GM18519 (cell line): ENCODE data around the gene BLOC1S3.

Source experiments
- ATAC-seq: cut with Tn5 transposase; IDR thresholded peaks from one replicate; pipeline ENCODE4 v1.9.1; 2021; ENCODE audit warnings: mild to moderate bottlenecking, moderate library complexity; ENCODE audit not compliant: unreplicated experiment, low FRiP score

The BLOC1S3 gene

DNA sequence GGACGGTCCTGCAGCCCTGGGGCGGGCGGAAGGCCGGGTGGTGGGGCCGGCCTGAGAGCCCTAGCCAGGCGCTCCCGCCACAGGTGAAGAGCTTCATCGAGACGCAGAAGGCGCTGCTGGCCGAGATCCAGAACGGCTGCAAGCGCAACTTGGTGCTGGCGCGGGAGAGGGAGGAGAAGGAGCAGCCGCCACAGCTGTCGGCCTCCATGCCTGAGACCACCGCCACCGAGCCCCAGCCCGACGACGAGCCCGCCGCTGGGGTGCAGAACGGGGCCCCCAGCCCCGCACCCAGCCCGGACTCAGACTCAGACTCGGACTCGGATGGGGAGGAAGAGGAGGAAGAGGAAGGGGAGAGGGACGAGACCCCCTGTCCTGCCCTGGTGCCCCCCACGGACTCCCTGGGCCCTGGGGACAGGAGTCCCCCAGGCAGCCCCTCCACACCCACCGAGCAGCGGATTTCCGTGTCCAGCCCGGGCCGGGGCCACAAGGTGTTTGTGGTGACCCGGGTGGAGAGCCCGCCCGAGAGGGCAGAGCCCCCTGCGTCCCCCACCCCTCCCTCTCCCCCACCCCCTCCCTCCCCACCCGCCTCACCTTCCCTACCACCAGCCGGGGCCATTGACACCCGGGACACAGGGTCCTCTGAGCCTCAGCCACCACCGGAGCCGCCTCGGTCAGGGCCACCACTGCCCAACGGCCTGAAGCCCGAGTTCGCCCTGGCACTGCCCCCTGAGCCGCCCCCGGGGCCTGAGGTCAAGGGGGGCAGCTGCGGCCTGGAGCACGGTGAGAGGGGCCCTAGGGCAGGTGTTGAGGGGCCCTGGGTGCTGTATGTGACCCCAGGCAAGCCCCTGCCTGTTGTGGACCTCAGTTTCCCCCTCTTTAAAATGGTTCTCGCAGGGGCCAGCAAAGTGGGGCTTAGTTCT lies 33.1 kb upstream of the BLOC1S3 start:
- no peak for ATAC-seq

DNA sequence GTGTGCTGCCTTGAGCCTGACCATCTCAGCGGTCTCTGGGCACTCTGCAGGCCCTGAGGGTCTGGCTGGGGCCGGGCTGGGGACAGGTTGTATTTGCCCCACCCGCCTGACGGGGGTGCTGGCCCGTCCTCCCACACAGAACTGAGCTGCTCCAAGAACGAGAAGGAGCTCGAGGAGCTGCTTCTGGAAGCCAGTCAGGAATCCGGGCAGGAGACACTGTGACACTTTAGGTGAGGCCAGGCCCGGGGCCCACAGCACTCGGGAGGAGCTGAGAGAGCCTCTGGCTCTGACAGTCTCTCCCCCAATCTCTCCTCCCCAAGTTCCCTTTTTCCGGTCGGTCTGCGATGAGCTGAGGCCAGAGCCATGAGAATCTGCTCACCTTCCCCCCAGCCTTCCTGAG lies 32.3 kb upstream of the BLOC1S3 start:
- ATAC-seq, result no peak

DNA sequence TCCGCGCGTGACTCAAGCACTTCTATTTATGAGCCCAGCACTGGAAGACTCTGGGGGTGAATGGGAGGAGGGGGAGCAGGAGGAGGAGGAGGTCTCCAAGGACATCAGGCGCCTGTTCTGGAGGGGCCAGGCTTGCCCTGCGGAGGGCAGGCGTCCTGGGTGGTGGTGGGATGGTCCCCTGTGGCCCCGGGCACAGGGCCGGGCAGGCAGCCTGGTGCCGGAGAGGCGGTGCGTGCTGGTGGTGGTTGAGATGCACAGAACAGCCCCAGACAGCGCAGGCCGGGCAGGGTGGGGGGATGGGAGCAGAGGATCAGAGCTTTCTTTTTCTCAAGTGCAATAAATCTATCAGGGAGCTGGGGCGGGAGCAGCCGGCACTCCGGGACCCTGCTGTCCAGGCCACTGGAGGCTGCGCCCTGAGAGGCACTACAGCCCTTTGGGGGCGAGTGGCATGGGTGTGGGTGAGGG lies 31.8 kb upstream of the BLOC1S3 start:
- no peak for ATAC-seq

DNA sequence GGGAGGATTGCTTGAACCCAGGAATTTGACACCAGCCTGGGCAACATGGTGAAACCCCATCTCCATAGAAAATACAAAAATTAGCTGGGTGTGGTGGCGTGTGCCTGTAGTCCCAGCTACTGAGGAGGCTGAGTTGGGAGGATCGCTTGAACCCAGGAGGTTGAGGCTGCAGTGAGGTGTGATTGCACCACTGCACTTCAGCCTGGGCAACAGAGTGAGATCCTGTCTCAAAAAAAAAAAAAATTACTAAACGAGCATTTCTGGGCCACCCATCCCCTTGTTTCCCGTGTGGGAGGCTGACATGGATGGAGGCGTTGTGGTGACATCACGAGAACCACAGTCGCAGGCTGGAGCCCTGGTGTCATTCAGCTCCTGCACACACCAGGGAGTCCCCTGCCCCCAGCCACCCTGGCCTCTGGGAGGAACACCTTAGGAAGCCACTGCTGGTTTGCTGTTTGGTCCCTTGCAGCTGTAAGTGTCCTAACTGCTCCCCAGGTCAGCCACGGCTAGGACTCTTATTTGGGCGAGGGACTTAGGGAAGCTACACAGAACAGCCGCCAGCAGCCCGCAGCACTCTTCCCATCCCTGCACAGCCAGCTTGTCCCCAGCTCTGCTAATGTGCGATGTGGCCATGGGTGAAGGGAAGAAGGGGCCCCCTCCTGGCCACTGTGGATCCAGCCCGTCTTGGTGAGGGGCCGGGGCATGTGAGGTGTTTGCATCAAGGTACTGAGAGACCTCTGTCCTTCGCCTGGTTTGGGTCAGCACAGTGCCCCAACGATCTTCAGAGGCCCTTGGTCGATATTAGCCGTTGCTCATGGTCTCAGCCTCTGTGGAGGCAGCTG lies 30.5 kb upstream of the BLOC1S3 start:
- ATAC-seq, result no peak

DNA sequence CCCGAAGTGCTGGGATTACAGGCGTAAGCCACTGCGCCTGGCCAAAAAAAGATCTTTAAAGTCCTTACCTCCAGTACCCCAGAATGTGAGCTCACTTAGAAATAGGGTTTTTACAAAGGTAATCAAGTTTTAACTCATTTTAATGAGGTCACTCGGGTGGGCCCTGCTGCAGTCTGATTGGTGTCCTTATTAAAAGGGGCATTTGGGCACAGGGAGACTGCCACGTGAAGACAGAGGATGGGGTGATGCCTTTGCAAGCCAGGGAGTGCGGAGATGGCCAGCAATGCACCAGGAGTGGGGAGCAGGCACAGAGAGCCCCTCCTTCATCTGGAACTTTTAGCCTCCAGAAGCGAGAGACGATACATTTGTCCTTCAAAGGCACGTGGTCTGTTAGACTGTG lies 29.5 kb upstream of the BLOC1S3 start:
- no peak for ATAC-seq

DNA sequence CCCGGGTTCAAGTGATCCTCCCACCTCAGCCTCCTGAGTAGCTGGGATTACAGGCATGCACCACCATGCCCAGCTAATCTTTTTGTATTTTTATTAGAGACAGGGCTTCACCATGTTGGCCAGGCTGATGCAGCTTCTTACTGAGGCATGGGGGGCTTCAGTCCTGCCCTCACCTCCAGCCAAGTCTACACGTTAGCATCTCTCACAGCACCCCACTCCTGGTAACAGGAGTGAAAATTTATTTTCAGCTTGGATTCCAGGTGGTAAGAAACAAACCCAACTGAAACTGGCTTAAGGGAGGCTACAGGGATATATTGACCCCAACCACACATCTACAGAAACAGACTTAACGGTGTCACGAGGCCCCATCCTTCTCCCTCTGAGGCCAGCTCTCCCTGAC lies 28.4 kb upstream of the BLOC1S3 start:
- no peak for ATAC-seq

DNA sequence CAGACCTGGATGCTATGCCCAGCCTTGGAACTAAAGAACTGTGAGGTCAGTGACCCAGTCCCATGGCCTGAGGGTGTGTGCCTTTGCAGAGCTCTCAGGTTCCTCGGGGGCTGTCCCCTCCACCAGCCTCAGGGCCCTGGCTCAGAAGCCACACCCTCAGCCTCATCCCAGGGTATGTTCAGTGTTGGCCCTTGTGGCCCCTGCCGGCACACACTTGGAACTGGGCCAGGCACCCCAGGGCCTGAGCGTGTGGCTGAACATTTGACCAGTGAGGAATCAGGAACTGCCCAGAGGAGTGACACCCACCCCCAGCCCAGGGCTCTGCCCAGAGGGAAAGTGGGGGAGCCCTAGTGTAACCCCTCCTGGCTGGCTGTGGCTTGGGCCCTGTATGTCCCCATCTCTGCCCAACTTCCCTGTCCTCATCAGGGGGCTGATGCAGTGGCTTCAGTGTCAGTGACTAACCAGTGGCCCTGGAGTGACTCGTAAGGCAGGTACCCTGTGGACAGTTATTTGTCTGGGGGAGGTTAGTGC lies 27.8 kb upstream of the BLOC1S3 start:
- ATAC-seq, result no peak

DNA sequence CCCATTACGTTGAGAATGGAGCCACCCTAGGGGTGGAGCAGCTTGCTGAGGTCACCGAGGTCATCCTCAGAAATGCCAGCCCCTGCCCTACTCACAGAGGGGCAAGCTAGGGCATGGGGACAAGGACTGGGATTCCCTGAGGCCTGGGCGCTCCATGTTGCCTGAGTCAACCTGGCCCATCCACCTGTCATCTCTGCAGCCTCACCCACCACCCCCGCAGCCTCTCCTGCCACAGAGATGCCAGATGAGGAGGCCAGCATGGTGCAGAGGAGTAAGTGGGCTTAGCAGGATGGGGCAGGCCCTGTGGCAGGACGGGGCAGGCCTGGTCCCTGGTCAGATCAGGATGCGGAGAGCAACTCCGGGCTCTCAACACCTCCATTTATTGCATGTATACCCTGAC lies 27.3 kb upstream of the BLOC1S3 start:
- ATAC-seq, result no peak

DNA sequence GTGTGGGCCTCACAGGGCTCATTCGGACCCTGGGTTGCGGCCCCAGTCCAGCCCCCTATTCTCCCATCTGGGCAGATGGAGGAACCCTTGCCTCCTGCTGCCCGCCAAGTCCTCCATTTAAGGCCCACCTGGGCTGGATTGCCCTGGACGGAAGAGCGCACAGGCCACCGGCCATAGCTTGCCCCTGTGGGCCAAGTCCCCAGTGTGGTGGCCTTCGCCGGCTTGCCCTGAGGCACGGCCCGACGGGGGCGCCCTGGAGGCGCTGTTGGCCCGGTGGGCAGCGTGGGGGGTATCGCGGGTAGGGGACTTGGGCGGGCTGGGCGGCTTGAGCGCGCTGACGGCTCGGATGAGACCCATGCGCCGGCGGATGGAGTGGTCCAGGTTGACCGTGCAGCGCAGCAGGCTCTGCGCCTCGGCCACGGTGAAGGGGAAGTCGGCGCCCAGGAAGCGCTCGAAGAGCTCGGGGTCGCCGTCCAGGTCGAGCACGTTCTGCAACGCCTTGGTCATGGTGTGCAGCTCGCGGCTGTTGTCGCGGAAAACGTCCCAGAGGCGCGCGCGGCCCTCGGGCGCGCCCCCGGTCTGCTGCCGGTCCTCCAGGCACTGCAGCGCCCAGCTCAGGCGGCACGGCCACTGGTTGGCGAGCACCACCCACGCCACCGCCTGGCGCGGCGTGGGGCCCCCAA lies 26.6 kb upstream of the BLOC1S3 start:
- ATAC-seq, result no peak

DNA sequence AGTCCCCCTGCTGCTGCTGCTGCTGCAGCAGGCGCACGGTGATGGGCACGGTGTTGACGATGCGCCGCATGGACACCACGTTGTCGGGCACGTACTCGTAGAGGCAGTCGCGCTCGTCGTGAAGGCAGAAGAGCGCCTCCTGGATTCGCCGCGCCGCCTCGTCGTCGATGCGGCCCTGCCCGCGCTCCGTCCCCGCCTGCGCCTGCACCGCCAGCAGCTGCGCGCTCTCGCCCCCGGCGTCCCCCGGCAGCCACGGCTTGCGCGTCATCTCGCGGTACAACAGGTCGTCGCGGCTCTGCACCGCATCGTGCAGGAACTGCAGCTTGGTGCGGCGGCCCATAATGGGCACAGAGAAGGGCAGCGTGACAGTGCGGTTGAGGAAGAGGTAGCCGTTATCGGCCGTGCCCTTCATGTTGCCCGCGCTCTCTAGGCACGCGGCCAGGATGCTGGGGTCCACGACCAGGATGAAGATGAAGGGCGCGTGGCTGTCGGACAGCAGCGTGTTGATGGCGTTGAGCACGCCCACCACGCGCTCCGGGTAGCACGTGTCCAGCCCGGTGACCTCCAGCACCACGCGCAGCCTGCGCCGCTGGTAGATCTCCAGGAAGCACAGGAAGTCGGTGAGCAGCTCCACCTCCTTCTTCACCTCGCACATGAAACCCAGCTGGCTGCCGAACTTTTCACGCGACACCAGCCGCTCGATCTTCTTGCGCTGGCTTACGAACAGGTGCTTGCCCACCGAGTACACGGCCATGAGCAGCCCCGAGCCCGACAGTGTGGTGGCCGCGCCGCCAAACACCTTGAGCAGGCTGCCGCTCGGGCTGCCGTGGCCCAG lies 25.9 kb upstream of the BLOC1S3 start:
- ATAC-seq, result no peak

DNA sequence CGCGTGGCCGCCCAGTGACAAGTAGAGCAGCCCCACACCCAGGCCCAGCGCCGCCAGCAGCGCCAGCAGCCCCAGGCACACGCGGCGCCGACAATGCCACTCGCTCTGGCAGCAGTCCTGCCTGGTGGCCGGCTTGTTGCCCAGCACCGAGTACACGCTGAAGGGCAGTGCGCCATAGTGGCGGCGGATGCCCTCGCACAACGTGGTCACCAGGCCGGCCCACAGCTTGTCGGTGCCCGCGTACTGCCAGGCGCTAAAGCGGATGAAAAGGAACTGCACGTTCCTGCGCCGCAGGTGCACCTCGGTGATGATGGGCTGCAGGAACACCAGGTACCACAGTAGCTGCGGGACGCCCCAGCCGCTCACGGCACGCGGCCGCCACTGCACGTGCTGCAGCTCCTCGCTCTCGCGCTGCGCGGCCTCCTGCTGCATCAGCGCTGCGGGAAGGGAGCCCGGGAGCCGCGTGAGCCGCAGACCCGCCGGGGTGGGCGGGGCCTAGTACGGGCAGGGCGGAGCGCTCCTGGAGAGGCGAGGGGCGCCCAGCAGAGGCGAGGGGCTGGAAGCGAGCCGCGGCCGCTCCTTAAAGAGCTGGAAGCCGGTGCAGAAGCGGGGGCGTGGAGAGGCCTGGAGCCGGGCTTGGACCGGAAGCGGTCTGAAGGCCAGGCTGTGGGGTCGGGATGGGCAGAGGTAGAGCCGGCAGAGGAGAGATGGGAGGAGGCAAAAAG lies 25.1 kb upstream of the BLOC1S3 start:
- no peak for ATAC-seq

DNA sequence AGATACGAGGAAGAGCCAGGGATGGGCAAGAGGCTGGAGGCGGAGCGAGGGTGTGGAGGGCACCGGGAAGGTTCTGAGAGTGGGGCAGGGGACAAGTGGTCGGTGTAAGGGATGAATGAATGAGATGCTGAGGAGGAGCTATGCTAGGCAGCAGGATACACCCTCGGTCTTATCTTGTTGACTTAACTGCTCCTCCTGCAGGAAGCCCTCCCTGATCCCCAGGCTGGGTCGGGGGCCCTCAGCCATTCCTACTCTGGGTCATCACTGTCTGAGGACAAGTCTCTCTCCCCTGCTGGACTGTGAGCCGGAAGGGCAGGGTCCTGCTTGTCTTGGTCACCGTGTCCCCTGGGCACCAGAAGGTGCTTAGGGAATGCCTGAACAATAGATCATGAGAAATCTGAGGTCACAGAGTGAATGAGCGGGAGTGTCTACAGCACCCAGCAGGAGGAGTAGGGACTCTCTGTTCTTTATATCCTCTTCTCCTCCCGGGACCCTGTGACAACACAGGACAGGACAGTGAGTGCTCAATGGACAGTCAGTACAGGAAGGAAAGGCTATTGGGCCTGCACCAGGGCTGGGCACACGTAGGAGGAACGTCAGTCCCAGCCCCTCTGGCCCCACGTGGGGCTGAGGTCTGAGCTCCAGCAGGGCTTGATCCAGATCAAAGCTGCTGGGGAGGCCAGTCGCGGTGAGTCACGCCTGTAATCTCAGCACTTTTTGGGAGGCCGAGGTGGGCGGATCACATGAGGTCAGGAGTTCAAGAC lies 24.3 kb upstream of the BLOC1S3 start:
- ATAC-seq, result no peak

DNA sequence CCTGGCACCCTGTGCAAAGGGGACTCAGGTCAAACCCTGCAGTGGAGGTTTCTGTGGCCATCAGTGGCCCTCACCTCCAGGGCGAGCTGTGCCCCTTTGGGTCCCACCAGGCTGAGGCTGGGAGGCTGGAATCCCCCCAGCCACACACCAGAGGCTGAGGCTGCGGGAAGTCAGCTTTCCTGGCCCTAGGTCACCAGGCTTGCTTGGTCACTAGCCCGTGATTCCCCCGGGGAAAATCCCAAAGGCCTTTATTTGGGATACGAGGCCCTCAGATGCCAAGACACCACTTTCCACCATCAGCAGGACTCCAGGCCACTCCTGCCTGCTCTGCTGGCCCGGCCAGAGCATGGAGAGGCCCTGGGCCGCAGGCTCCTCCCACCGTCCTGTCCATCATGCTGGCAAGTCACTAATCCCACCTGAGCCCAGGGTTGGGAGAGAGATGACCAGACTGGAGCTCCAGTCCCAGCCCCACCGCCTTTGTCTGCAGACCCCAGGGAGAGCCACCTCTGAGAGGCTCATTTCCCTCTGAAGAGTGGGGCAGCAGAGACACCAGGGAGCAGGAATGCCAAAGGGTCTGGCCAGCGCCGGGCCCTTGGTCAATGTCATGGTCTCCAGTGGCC lies 22.5 kb upstream of the BLOC1S3 start:
- no peak for ATAC-seq

DNA sequence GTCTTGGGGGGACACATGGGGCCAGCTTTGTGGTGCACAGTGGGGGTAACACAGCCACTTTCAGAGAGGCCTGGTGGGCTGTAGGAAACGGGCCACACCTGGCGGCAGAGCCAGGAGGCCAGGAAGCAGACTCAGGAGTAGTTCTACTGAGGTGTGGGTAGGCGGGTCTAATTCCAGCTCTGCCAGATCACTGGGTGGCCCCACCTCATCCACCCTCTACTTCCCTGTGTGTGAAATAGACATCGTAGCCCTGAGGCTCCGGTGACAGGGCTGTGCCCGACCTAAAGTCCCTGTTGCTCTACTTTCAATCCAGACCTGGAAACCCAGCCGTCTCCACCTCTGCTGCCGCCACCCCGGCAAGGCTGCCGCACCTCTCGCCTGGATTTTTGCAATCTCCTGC lies 21.8 kb upstream of the BLOC1S3 start:
- ATAC-seq, result no peak

DNA sequence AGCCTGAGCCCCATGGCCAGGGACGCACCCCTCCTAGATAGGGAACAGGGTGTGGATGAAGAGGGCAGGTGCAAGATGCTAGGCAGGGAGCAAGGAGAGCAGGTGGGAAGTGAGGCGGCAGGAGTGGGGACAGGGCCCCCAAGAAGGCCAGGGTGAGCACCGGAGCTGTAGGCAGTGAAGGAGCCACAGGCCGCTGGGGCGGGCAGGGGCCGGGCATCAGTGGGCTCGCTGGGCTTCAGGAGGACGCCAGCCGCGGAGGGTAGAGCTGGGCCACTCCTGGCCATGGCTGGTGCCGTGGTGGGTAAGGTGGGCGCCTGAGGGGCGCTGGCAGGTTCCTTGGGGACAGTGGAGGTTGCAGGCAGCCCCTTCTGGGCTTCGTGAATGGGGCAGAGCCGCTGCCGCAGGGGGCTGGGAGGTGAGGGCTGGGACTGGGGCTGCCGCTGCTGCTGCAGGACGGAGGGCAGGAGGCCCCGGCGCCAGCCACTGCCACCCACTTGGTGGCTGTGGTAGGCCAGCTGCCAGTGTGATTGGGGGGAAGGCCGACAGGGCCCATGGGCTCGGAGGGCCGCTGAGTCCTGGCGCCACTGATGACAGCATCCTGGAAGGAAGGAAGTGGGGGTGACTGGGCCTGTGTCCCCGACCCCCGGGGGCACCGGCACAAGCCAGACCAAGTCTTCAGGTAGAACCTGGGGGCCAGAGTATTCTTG lies 19.9 kb upstream of the BLOC1S3 start:
- no peak for ATAC-seq

DNA sequence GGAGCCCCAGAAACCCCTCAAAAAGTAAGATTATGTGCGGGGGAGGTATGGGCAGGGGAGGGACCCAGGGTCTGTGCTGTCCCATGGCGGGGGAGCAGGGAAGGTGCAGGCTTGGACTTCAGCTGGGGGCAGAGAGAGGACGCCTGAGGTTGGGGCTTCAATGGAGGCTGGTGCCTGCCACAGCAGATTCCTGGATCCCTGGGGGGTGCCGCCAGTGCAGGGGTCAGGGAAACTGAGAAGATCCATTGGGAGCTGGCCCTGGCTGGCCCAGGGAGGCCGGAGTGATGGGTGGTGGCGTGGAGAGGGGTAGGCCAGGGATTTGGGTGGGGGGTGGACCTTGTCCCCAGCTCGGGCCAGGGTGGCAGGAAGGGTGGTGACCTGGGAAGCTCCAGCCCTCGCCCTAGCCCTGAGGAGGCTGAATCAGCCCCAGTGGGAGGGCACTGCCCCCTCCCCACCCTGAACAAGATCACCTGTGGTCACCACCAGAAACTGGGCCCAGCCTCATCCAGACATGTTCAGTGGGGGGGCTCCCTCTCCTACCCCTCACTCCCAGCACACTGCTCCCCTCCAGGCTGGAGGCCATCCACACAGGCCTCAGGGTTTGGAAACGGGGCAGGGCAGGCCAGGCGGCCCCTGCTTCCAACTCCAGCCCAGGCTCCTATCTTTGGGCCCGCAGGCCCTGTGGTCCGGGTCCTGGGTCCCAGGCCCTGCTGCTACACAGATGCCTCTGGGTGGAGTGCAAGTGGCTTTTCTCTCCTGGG lies 19.2 kb upstream of the BLOC1S3 start:
- ATAC-seq, result no peak

DNA sequence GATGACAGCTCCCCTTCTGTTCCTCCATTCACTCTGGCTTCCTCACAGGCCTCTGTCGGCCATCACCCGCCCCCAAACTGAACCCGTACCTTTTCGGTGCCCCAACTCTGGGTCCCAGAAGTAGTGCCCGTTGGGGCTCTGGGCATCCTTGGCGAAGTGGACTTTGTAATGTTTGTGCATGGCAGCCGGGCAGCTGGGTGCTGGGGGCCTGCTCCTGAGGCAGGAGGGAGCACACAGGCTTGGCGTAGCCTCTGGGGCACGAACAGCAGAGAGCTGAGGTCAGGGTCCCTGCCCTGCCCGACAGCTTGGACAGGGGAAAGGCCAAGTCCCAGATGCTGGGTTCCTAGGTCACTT lies 18.6 kb upstream of the BLOC1S3 start:
- ATAC-seq, result no peak
